Measurements from ENCODE around the gene GOLGA1. TPM values are rescaled to one million over a fixed set of nuclear protein-coding genes. Genes with fewer than 3 reads are reported as not detected.

GOLGA1 gene
- total and polyA plus RNA-seq, 2 of the 13 experiments (the other 11 are each of a cell fraction or from before 2014, with no cell fraction given) = 12.7 to 15.9 TPM

DNA sequence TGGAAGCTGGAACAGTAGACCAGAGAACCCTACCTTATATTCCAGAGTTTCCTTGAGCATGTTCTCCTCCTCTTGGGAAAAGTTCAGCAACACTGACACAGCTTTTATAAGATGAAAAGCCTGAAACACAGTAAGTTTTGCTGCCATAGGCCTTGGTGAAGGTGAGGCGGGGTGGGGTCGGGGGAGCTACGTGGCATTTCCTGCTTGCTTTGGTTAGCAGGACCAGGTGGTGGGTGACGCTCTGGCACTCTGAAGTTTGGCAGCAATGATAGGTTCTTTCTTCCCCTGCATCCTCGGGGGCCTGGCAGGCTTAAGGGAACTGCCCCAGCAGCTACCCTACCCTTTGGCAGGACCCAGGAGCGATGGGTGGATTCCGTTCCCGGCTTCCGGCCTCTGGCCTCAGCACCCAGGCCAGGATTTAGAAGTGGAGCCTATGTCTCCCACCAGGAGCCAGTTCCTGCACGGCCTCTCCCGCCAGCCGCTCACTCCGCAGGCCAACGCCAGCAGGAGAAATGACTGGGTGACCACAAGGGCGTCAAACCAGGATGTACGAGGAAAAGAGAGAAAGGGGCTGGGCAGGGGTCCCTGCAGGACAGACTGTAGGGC, 59.6 kb downstream of the GOLGA1 start (continued):
- TF ChIP-seq, protein P1, sequence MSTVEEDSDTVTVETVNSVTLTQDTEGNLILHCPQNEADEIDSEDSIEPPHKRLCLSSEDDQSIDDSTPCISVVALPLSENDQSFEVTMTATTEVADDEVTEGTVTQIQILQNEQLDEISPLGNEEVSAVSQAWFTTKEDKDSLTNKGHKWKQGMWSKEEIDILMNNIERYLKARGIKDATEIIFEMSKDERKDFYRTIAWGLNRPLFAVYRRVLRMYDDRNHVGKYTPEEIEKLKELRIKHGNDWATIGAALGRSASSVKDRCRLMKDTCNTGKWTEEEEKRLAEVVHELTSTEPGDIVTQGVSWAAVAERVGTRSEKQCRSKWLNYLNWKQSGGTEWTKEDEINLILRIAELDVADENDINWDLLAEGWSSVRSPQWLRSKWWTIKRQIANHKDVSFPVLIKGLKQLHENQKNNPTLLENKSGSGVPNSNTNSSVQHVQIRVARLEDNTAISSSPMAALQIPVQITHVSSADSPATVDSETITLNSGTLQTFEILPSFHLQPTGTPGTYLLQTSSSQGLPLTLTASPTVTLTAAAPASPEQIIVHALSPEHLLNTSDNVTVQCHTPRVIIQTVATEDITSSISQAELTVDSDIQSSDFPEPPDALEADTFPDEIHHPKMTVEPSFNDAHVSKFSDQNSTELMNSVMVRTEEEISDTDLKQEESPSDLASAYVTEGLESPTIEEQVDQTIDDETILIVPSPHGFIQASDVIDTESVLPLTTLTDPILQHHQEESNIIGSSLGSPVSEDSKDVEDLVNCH (CRISPR knock-in tag; IDR thresholded peaks at IDR 0.05) = no peak
- TF ChIP-seq ZNF672 (CRISPR knock-in tag; IDR thresholded peaks at IDR 0.05) (no peak), MAF1 (CRISPR knock-in tag; IDR thresholded peaks at IDR 0.05; ENCODE audit: borderline replicate concordance) (no peak), SUZ12 (IDR thresholded peaks at IDR 0.05; ENCODE audit: low read depth, low read length) (no peak), ASH2L (IDR thresholded peaks at IDR 0.05; ENCODE audit: insufficient read length, low read depth, low read length) (no peak), ATF1 (CRISPR knock-in tag; IDR thresholded peaks at IDR 0.05) (no peak)
- TF ChIP-seq, protein P2, sequence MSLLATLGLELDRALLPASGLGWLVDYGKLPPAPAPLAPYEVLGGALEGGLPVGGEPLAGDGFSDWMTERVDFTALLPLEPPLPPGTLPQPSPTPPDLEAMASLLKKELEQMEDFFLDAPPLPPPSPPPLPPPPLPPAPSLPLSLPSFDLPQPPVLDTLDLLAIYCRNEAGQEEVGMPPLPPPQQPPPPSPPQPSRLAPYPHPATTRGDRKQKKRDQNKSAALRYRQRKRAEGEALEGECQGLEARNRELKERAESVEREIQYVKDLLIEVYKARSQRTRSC (CRISPR knock-in tag; IDR thresholded peaks at IDR 0.05; ENCODE audit: low read depth) = no peak

DNA sequence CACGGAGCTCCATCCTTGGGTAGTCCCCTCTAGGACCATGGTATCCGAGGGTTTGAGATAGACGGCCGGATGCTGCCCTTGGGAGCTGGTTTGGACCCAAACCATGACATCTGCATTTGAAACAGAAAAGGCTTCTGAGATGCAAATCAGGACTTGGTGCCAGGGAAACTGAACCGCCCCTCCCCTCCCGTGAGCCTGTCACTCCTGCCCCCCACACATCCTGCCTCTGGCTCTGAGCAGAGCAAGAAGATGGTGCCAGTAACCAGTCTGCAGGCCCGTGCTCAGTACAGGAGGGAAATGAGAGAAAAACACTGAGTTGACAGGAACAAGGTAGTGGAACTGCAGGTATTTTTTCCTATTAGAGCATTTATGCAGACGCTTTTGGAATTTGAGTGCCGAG, 60.4 kb downstream of the GOLGA1 start:
- 87% methylated on average over 8 of the region's 9 CpGs for WGBS (ENCODE audit: low lambda C conversion rate)
- Histone ChIP-seq H3K9ac (ENCODE audit: insufficient read depth, low read depth, low read length) (no peak overlapping the region), H4K20me1 (ENCODE audit: insufficient read depth, low read length) (no peaks in the 10 kb centered on the region), H3K4me2 (ENCODE audit: low read depth, low read length) (no peak overlapping the region), H3K27me3 (ENCODE audit: control insufficient read depth in 1 of 2, insufficient read depth in 2 of 2, low read length in 2 of 2) (no peaks in the 10 kb centered on the region), H3K79me2 (ENCODE audit: insufficient read depth, low read length) (no peaks in the 10 kb centered on the region), H3K9me3 (ENCODE audit: low read length) (no peaks in the 10 kb centered on the region), H2AFZ (ENCODE audit: low read length) (no peak overlapping the region), H3K4me1 (ENCODE audit: insufficient read depth, low read length) (no peaks in the 10 kb centered on the region), H3K36me3 (replicated peaks in 1 of 2; ENCODE audit: control insufficient read depth in 1 of 2, insufficient read depth in 2 of 2, low read length in 2 of 2) (peaks cover 19 to 65% of the 10 kb centered on the region in 2 experiments; a peak in 4 of 5 replicates), H3K4me3 (replicated peaks in 1 of 3; ENCODE audit: insufficient read depth in 1 of 3, low read depth in 2 of 3, low read length in 3 of 3) (no peak overlapping the region), H3K27ac (ENCODE audit: extremely low read length, insufficient read depth, low read length) (no peak overlapping the region)
- ChIA-PET CTCF (ENCODE audit: low intra/inter-chr PET ratio, low total read pairs) (no interaction called here), POLR2A (no interaction called here)
- DNase-seq (ENCODE audit: low spot score) = no peak
- intact Hi-C loops (cut with micrococcal nuclease; ENCODE audit: unreplicated experiment) (no loop called here), in situ Hi-C loops (cut with HindIII; ENCODE audit: extremely low pct_ligation_motif_present, low pct_unique_long_range_greater_than_20kb) (no loop called here)
- ATAC-seq = no peak
- no peak for FAIRE-seq
- no TSS peak for BruUV-seq (replicated peaks)
- TF ChIP-seq, protein P3, sequence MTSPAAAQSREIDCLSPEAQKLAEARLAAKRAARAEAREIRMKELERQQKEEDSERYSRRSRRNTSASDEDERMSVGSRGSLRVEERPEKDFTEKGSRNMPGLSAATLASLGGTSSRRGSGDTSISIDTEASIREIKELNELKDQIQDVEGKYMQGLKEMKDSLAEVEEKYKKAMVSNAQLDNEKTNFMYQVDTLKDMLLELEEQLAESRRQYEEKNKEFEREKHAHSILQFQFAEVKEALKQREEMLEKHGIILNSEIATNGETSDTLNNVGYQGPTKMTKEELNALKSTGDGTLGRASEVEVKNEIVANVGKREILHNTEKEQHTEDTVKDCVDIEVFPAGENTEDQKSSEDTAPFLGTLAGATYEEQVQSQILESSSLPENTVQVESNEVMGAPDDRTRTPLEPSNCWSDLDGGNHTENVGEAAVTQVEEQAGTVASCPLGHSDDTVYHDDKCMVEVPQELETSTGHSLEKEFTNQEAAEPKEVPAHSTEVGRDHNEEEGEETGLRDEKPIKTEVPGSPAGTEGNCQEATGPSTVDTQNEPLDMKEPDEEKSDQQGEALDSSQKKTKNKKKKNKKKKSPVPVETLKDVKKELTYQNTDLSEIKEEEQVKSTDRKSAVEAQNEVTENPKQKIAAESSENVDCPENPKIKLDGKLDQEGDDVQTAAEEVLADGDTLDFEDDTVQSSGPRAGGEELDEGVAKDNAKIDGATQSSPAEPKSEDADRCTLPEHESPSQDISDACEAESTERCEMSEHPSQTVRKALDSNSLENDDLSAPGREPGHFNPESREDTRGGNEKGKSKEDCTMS (CRISPR knock-in tag; conservative IDR thresholded peaks at IDR 0.05) = no peak
- no peak for TF ChIP-seq ZNF780A (CRISPR knock-in tag; IDR thresholded peaks at IDR 0.05)
- TF ChIP-seq ZNF20 (CRISPR knock-in tag; IDR thresholded peaks at IDR 0.05) = no peak
- TF ChIP-seq, protein P4, sequence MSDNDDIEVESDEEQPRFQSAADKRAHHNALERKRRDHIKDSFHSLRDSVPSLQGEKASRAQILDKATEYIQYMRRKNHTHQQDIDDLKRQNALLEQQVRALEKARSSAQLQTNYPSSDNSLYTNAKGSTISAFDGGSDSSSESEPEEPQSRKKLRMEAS (IDR thresholded peaks at IDR 0.05) = no peak
- TF ChIP-seq NAIF1 (CRISPR knock-in tag; IDR thresholded peaks at IDR 0.05; ENCODE audit: borderline replicate concordance) = no peak
- TF ChIP-seq, protein P5, sequence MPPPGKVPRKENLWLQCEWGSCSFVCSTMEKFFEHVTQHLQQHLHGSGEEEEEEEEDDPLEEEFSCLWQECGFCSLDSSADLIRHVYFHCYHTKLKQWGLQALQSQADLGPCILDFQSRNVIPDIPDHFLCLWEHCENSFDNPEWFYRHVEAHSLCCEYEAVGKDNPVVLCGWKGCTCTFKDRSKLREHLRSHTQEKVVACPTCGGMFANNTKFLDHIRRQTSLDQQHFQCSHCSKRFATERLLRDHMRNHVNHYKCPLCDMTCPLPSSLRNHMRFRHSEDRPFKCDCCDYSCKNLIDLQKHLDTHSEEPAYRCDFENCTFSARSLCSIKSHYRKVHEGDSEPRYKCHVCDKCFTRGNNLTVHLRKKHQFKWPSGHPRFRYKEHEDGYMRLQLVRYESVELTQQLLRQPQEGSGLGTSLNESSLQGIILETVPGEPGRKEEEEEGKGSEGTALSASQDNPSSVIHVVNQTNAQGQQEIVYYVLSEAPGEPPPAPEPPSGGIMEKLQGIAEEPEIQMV (CRISPR knock-in tag; IDR thresholded peaks at IDR 0.05; ENCODE audit: low read depth) = no peak
- no peak for TF ChIP-seq GATAD1 (CRISPR knock-in tag; IDR thresholded peaks at IDR 0.05)
- no peak for TF ChIP-seq BRD4 (CRISPR knock-in tag; IDR thresholded peaks at IDR 0.05)

Measured in HepG2 (cell line).